ENCODE results near the gene MORN4. TPM values are rescaled to one million over a fixed set of nuclear protein-coding genes. Genes with fewer than 3 reads are reported as not detected.

Gene MORN4
- total and polyA plus RNA-seq, 9 of the 15 experiments (the other 6 are each of a cell fraction or from before 2014, with no cell fraction given), result 8.3 to 23.9 (median 11.7) TPM

- TF ChIP-seq MCM2 (IDR thresholded peaks at IDR 0.05; ENCODE audit: low read depth), result no peak
- TF ChIP-seq ZNF79 (CRISPR knock-in tag; IDR thresholded peaks at IDR 0.05; ENCODE audit: low read depth), result no peak
- TF ChIP-seq ZNF12 (CRISPR knock-in tag; IDR thresholded peaks at IDR 0.05), result no peak
- TF ChIP-seq TAF1 (IDR thresholded peaks at IDR 0.05; ENCODE audit: control insufficient read depth, extremely low read depth, insufficient read depth, low read length, severe bottlenecking), result no peak
- no peak for TF ChIP-seq ZC3H11A (IDR thresholded peaks at IDR 0.05; ENCODE audit: low read depth, low read length)
- no peak for TF ChIP-seq ELF4 (CRISPR knock-in tag; IDR thresholded peaks at IDR 0.05)
These were observed 15.0 kb downstream of the MORN4 start (continued) for GRCh38 chr10:97618285-97618684.

GRCh38 chr10:97612386-97612785, 20.9 kb downstream of the MORN4 start:
- Histone ChIP-seq H3K4me3 (no peak overlapping the region), H3K9ac (ENCODE audit: insufficient read depth in 1 of 2, low read depth in 2 of 2, low read length in 2 of 2) (no peak overlapping the region)
- TF ChIP-seq ZNF668 (CRISPR knock-in tag; IDR thresholded peaks at IDR 0.05), result no peak
- TF ChIP-seq CTCF (IDR thresholded peaks at IDR 0.05 in 2 of 3, conservative IDR thresholded peaks at IDR 0.05 in 1 of 3; ENCODE audit: insufficient read depth in 2 of 3, low read depth in 1 of 3, low read length in 3 of 3), result peak; percentile 46 to 65 (median 53); a peak in 4 of 6 replicates
- TF ChIP-seq RAD21 (CRISPR knock-in tag; conservative IDR thresholded peaks at IDR 0.05 in 1 of 2, IDR thresholded peaks at IDR 0.05 in 1 of 2), result peak; percentile 48 to 66
- TF ChIP-seq REST (IDR thresholded peaks at IDR 0.05; ENCODE audit: borderline replicate concordance), result peak; percentile 59; the same call in 1 of the 2 replicates
- TF ChIP-seq REST (CRISPR knock-in tag; IDR thresholded peaks at IDR 0.05; ENCODE audit: low read depth), result no peak

More at GRCh38 chr10:97612386-97612785, 20.9 kb downstream of the MORN4 start:
- ChIA-PET POLR2A (interaction anchor here (1.1 kb wide), 2 partner anchors 10 to 39 kb away, joined by 3 read pairs; no protein-coding TSS in a partner anchor), CTCF (ENCODE audit: low intra/inter-chr PET ratio) (interaction anchor here (1.0 to 2.3 kb wide), 3 partner anchors 40 to 205 kb away, joined by 4 to 23 read pairs (median 7); partner anchors contain the start of gene ANKRD2)
- Histone ChIP-seq H2AFZ (ENCODE audit: low read depth, low read length) (no peak overlapping the region), H3K9me3 (replicated peaks; ENCODE audit: control insufficient read depth, insufficient read depth, low read depth, low read length) (no peaks in the 10 kb centered on the region), H4K20me1 (replicated peaks; ENCODE audit: control insufficient read depth, insufficient read depth, low read length) (no peaks in the 10 kb centered on the region), H3K79me2 (ENCODE audit: control insufficient read depth, insufficient read depth, low read length) (no peaks in the 10 kb centered on the region), H3K4me2 (ENCODE audit: insufficient read depth, low read length) (no peak overlapping the region), H3K4me1 (replicated peaks in 1 of 2; ENCODE audit: control insufficient read depth in 2 of 2, insufficient read depth in 2 of 2, low read length in 2 of 2) (peaks cover 0 to 5% of the 10 kb centered on the region in 2 experiments; a peak in 2 of 5 replicates), H3K27ac (ENCODE audit: extremely low read depth, low read depth, low read length) (no peak overlapping the region), H3K27me3 (ENCODE audit: control insufficient read depth in 2 of 2, insufficient read depth in 2 of 2, low read length in 2 of 2) (no peaks in the 10 kb centered on the region), H3K9me1 (ENCODE audit: control insufficient read depth, insufficient read depth, low read length) (no peaks in the 10 kb centered on the region), H3K36me3 (ENCODE audit: control insufficient read depth, insufficient read depth, low read length) (no peaks in the 10 kb centered on the region; the same call in 2 of the 3 replicates)
- peak; percentile 37 to 49 (median 41) for DNase-seq (ENCODE audit: extremely low read depth in 1 of 4, low spot score in 3 of 4)
- WGBS (ENCODE audit: insufficient coverage, low coverage, missing lambda C conversion rate), result 33% methylated on average over 2 of the region's 2 CpGs
- FAIRE-seq, result peak; percentile 46
- peak; percentile 92 for ATAC-seq
- no TSS peak for BruUV-seq (replicated peaks)
- in situ Hi-C loops (cut with MboI), result loop anchor here (5.0 kb wide), 1 partner anchor 150 kb away; no protein-coding TSS in a partner anchor
- intact Hi-C loops (cut with micrococcal nuclease), result loop anchor here (1.0 kb wide), 1 partner anchor 40 kb away; the partner anchor contains the start of gene ANKRD2
